ENCODE measurements around the gene PDLIM3. TPM values are rescaled to one million over a fixed set of nuclear protein-coding genes. Genes with fewer than 3 reads are reported as not detected.

PDLIM3 gene
- total and polyA plus RNA-seq, 2 of the 13 experiments (the other 11 are each of a cell fraction or from before 2014, with no cell fraction given), result 5.9 to 14.0 TPM

DNA sequence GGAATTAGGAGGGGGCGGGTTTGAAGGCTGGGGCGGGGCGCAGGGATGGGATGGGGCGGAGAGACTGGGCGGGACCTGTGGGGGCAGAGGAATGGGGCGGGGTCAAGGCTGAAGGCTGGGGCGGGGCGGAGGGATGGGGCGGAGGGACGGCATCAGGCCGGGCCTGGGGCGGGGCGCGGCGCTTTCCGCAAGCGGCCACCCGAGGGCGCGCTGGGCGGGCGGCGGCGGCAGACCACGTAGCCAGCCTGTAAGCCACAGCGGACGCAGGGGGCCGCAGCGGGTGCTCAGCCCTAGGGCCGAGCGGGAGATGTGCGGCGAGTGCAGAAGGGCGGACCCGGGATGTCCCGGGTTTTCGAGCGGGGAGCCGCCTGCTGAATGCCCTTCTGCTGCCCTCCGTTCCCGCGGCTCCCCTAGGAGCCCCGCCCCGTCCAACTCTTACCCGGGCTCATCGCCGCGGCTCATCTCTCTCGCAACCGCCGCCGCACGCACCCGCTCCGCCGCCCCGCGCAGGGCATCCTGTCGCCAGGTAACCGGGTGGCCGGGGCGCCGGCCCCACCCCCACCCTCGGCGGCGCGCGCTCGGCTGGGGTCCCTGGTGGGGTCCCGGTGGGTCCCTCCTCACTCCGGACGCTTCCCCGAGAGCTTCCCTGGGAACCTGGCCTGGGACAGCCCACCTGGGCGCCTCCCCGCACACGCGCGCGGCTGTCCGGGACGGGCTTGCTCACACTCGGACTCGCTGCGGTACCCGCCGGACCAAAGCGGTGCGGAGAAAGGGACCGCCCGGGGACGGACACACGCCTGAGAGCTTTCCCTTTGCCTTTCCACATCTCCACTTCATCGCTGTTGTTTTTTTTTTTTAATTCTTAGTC, 63.8 kb downstream of the PDLIM3 start, which contains the start of gene CCDC110 (continued):
- TF ChIP-seq RARG (CRISPR knock-in tag; IDR thresholded peaks at IDR 0.05; ENCODE audit: low read depth), result no peak
- no peak for TF ChIP-seq ZBTB20 (CRISPR knock-in tag; IDR thresholded peaks at IDR 0.05; ENCODE audit: borderline replicate concordance, low read depth)
- TF ChIP-seq HOXA5 (CRISPR knock-in tag; IDR thresholded peaks at IDR 0.05), result peak; percentile 45; the same call in 1 of the 2 replicates
- peak; percentile 35; the same call in 1 of the 3 replicates for TF ChIP-seq MXI1 (IDR thresholded peaks at IDR 0.05; ENCODE audit: borderline replicate concordance, low read depth, low read length)
- peak; percentile 54; the same call in 1 of the 2 replicates for TF ChIP-seq MTF2 (CRISPR knock-in tag; IDR thresholded peaks at IDR 0.05; ENCODE audit: borderline replicate concordance)
- TF ChIP-seq GFI1 (CRISPR knock-in tag; IDR thresholded peaks at IDR 0.05; ENCODE audit: borderline replicate concordance), result no peak
- TF ChIP-seq TP53 (CRISPR knock-in tag; conservative IDR thresholded peaks at IDR 0.05), result no peak
- TF ChIP-seq, protein P1, sequence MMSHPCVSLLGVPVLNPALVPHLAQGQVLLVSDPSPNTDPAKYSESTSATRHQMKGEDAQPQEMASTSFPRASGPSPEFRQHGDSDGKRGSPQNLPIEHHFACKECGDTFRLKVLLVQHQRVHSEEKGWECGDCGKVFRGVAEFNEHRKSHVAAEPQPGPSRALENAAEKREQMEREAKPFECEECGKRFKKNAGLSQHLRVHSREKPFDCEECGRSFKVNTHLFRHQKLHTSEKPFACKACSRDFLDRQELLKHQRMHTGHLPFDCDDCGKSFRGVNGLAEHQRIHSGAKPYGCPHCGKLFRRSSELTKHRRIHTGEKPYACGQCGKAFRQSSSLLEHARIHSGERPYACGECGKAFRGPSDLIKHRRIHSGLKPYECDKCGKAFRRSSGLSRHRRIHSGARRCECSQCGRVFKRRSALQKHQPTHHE (CRISPR knock-in tag; IDR thresholded peaks at IDR 0.05; ENCODE audit: borderline replicate concordance), result 0 out of 2 replicates have a peak, but pooled peaks have one; percentile 49
- peak; percentile 52; the same call in 1 of the 2 replicates for TF ChIP-seq KDM5B (CRISPR knock-in tag; IDR thresholded peaks at IDR 0.05; ENCODE audit: borderline replicate concordance)
- no peak for TF ChIP-seq ATRX (CRISPR knock-in tag; IDR thresholded peaks at IDR 0.05; ENCODE audit: borderline replicate concordance)
- TF ChIP-seq KMT2B (CRISPR knock-in tag; IDR thresholded peaks at IDR 0.05), result no peak
- TF ChIP-seq NBN (conservative IDR thresholded peaks at IDR 0.05), result no peak
- peak; percentile 93 for TF ChIP-seq RAD21 (CRISPR knock-in tag; IDR thresholded peaks at IDR 0.05)
- peak; percentile 22; the same call in 1 of the 2 replicates for TF ChIP-seq HOXA3 (CRISPR knock-in tag; IDR thresholded peaks at IDR 0.05)
- TF ChIP-seq, protein P2, sequence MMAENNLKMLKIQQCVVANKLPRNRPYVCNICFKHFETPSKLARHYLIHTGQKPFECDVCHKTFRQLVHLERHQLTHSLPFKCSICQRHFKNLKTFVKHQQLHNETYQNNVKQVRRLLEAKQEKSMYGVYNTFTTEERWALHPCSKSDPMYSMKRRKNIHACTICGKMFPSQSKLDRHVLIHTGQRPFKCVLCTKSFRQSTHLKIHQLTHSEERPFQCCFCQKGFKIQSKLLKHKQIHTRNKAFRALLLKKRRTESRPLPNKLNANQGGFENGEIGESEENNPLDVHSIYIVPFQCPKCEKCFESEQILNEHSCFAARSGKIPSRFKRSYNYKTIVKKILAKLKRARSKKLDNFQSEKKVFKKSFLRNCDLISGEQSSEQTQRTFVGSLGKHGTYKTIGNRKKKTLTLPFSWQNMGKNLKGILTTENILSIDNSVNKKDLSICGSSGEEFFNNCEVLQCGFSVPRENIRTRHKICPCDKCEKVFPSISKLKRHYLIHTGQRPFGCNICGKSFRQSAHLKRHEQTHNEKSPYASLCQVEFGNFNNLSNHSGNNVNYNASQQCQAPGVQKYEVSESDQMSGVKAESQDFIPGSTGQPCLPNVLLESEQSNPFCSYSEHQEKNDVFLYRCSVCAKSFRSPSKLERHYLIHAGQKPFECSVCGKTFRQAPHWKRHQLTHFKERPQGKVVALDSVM (CRISPR knock-in tag; IDR thresholded peaks at IDR 0.05), result no peak
- 0 out of 2 replicates have a peak, but pooled peaks have one; percentile 28 for TF ChIP-seq NR2C2 (CRISPR knock-in tag; IDR thresholded peaks at IDR 0.05; ENCODE audit: borderline replicate concordance)
- TF ChIP-seq SOX13 (IDR thresholded peaks at IDR 0.05), result no peak
- no peak for TF ChIP-seq SOX13 (CRISPR knock-in tag; conservative IDR thresholded peaks at IDR 0.05 in 1 of 2, IDR thresholded peaks at IDR 0.05 in 1 of 2)
- TF ChIP-seq, protein P3, sequence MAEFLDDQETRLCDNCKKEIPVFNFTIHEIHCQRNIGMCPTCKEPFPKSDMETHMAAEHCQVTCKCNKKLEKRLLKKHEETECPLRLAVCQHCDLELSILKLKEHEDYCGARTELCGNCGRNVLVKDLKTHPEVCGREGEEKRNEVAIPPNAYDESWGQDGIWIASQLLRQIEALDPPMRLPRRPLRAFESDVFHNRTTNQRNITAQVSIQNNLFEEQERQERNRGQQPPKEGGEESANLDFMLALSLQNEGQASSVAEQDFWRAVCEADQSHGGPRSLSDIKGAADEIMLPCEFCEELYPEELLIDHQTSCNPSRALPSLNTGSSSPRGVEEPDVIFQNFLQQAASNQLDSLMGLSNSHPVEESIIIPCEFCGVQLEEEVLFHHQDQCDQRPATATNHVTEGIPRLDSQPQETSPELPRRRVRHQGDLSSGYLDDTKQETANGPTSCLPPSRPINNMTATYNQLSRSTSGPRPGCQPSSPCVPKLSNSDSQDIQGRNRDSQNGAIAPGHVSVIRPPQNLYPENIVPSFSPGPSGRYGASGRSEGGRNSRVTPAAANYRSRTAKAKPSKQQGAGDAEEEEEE (CRISPR knock-in tag; IDR thresholded peaks at IDR 0.05; ENCODE audit: borderline replicate concordance), result no peak
- TF ChIP-seq, protein P4, sequence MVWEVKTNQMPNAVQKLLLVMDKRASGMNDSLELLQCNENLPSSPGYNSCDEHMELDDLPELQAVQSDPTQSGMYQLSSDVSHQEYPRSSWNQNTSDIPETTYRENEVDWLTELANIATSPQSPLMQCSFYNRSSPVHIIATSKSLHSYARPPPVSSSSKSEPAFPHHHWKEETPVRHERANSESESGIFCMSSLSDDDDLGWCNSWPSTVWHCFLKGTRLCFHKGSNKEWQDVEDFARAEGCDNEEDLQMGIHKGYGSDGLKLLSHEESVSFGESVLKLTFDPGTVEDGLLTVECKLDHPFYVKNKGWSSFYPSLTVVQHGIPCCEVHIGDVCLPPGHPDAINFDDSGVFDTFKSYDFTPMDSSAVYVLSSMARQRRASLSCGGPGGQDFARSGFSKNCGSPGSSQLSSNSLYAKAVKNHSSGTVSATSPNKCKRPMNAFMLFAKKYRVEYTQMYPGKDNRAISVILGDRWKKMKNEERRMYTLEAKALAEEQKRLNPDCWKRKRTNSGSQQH (CRISPR knock-in tag; IDR thresholded peaks at IDR 0.05; ENCODE audit: low read depth), result no peak
- TF ChIP-seq ZKSCAN8 (CRISPR knock-in tag; IDR thresholded peaks at IDR 0.05; ENCODE audit: borderline replicate concordance), result no peak
- TF ChIP-seq ZNF768 (CRISPR knock-in tag; IDR thresholded peaks at IDR 0.05), result peak; percentile 41; the same call in 1 of the 2 replicates
- TF ChIP-seq ZNF263 (CRISPR knock-in tag; IDR thresholded peaks at IDR 0.05), result no peak
- TF ChIP-seq SP4 (CRISPR knock-in tag; IDR thresholded peaks at IDR 0.05), result peak; percentile 59; the same call in 1 of the 2 replicates
